Tibial nerve (tissue), 4 donors: ENCODE measurements around the gene GNGT1.
"Not testable (repeated sequence)": the region's sequence is repeated elsewhere in the genome, so short reads cannot be mapped to it uniquely, and the experiment has no call there.

ENCODE experiments used
- EP300 ChIP-seq, 2 donors: sonication (generic); formaldehyde crosslinking; IDR thresholded peaks; one replicate each; pipeline ENCODE4 v1.6.1; 2017; ENCODE audit warnings: antibody characterized with exemption in 2 of 2, mild to moderate bottlenecking in 1 of 2
- TF ChIP-seq, protein P1 (sequence below), 5 experiments: fragments of 200-600 bp in 3 of 5; fragments of 450-650 bp in 2 of 5; sonication (generic) in 3 of 5; IDR thresholded peaks; one replicate each; pipeline ENCODE4 v1.5.1; 2016 to 2019; ENCODE audit warnings: antibody characterized with exemption in 5 of 5, mild to moderate bottlenecking in 3 of 5, moderate library complexity in 2 of 5

DNA sequence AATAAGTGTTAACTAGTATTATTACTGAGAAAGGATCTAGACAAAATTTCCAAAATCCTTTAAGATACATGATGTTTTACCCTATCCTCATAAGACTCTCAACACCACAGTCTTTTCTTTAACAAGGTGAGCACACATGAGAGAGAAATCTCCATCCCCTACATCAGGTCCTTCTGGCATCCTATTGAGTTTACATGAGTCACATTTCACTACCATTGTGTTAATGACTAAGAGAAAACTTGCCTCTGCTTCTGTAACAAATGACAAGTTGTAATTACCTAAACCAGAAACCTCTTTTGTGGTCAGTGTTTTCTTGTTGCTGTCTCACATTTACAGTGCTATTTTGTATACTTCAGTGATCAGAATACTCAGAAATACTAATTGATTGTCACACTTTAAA, 5.3 kb downstream of the GNGT1 start:
- TF ChIP-seq, protein P1, sequence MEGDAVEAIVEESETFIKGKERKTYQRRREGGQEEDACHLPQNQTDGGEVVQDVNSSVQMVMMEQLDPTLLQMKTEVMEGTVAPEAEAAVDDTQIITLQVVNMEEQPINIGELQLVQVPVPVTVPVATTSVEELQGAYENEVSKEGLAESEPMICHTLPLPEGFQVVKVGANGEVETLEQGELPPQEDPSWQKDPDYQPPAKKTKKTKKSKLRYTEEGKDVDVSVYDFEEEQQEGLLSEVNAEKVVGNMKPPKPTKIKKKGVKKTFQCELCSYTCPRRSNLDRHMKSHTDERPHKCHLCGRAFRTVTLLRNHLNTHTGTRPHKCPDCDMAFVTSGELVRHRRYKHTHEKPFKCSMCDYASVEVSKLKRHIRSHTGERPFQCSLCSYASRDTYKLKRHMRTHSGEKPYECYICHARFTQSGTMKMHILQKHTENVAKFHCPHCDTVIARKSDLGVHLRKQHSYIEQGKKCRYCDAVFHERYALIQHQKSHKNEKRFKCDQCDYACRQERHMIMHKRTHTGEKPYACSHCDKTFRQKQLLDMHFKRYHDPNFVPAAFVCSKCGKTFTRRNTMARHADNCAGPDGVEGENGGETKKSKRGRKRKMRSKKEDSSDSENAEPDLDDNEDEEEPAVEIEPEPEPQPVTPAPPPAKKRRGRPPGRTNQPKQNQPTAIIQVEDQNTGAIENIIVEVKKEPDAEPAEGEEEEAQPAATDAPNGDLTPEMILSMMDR (IDR thresholded peaks at IDR 0.05) = not testable (repeated sequence)
- TF ChIP-seq EP300 (IDR thresholded peaks at IDR 0.05) = not testable (repeated sequence)
